ENCODE data around the gene RFX1.

The RFX1 gene

DNA sequence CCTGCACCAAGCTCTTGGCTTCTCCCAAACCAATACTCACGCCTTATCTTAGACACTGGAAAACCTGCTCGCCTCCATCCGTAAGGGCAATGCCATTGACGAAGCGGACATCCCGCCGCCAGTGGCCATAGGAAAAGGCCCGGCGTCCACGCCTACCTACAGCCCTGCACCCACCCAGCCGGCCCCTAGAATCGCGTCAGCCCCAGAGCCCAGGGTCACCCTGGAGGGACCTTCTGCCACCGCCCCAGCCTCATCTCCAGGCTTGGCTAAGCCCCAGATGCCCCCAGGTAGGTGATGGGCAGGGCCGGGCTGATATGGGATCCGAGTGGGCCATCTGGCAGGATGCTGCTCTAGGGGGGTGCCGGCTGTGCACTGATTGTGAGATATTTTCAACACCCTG is 92.8 kb downstream of the RFX1 start:
- Histone ChIP-seq H4K20me1 (ENCODE audit: insufficient read depth, low read length) (no peaks in the 10 kb centered on the region), H3K27ac (ENCODE audit: low read length) (no peak overlapping the region), H3K4me1 (ENCODE audit: low read length) (no peaks in the 10 kb centered on the region), H3K79me2 (ENCODE audit: low read length) (no peaks in the 10 kb centered on the region), H3K9ac (ENCODE audit: low read length) (no peak overlapping the region), H3K9me3 (replicated peaks; ENCODE audit: insufficient read depth, low read length) (no peaks in the 10 kb centered on the region), H3K4me2 (ENCODE audit: low read depth, low read length) (no peak overlapping the region), H3F3A (ENCODE audit: insufficient read depth, low read length) (no peaks in the 10 kb centered on the region), H3K36me3 (replicated peaks; ENCODE audit: insufficient read depth, low read length) (no peaks in the 10 kb centered on the region), H3K4me3 (ENCODE audit: low read length) (no peak overlapping the region), H2AFZ (ENCODE audit: low read length) (no peak overlapping the region), H3K9me2 (replicated peaks; ENCODE audit: insufficient read depth, low read length) (no peaks in the 10 kb centered on the region), H3K27me3 (replicated peaks; ENCODE audit: insufficient read depth, low read length) (no peaks in the 10 kb centered on the region)
- DNase-seq = no peak
- TF ChIP-seq EZH2 (optimal IDR thresholded peaks at IDR 0.05; ENCODE audit: low read depth, low read length) (no peak), EZH2phosphoT487 (IDR thresholded peaks at IDR 0.05; ENCODE audit: low read length) (no peak)
- TF ChIP-seq, protein P1, sequence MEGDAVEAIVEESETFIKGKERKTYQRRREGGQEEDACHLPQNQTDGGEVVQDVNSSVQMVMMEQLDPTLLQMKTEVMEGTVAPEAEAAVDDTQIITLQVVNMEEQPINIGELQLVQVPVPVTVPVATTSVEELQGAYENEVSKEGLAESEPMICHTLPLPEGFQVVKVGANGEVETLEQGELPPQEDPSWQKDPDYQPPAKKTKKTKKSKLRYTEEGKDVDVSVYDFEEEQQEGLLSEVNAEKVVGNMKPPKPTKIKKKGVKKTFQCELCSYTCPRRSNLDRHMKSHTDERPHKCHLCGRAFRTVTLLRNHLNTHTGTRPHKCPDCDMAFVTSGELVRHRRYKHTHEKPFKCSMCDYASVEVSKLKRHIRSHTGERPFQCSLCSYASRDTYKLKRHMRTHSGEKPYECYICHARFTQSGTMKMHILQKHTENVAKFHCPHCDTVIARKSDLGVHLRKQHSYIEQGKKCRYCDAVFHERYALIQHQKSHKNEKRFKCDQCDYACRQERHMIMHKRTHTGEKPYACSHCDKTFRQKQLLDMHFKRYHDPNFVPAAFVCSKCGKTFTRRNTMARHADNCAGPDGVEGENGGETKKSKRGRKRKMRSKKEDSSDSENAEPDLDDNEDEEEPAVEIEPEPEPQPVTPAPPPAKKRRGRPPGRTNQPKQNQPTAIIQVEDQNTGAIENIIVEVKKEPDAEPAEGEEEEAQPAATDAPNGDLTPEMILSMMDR (IDR thresholded peaks at IDR 0.05; ENCODE audit: low read length) = no peak

Measured in MM.1S (cell line).